GM12878 (cell line): ENCODE data around the gene MEIS2. TPM values are rescaled to one million over a fixed set of nuclear protein-coding genes. Genes with fewer than 3 reads are reported as not detected.

Experiments
- ATAC-seq: fragments of 200-7000 bp; cut with Tn5 transposase; 3 replicates; pipeline ENCODE4 v1.9.1; 2020; ENCODE audit warnings: mild to moderate bottlenecking, moderate library complexity
- BruUV-seq: library from RNA; stranded (reverse); fragments of 400-500 nt; replicated peaks from 2 replicates; lab custom pipeline; 2021; lab: Mats Ljungman, UMichigan
- CTCF ChIA-PET: fragments of 300-600 bp; sonication (Branson Sonifier 250); formaldehyde crosslinking; extraction: SDS; loops from one replicate; lab custom pipeline; 2021; ENCODE audit warnings: inconsistent platforms; lab: Yijun Ruan, JAX
- POLR2A ChIA-PET: fragments of 350-600 bp; formaldehyde crosslinking; extraction: SDS; loops from one replicate; lab custom pipeline; 2021; ENCODE audit warnings: inconsistent platforms; lab: Charles Lee
- RAD21 ChIA-PET: fragments of 300-600 bp; sonication (Branson Sonifier 250); formaldehyde crosslinking; loops from one replicate; lab custom pipeline; 2023; ENCODE audit warnings: antibody characterized with exemption; ENCODE audit not compliant: unreplicated experiment; lab: Charles Lee
- SMC1A ChIA-PET: fragments of 300-600 bp; sonication (Branson Sonifier 250); formaldehyde crosslinking; loops from one replicate; lab custom pipeline; 2023; ENCODE audit not compliant: unreplicated experiment, uncharacterized antibody; lab: Charles Lee
- DNase-seq: peaks from one replicate; pipeline ENCODE4 v3.0.0-alpha.2; 2011; ENCODE audit warnings: low read depth, low spot score
- FAIRE-seq: peaks from 3 replicates; lab custom pipeline; 2011; peaks lifted over from hg19 to GRCh38; lab: Jason Lieb, UNC
- H2AFZ ChIP-seq: 2 replicates; pipeline ENCODE4 v1.6.0; 2011; ENCODE audit warnings: low read depth, low read length, control low read depth; ENCODE audit not compliant: control insufficient read depth
- H3K27ac ChIP-seq: 2 replicates; pipeline ENCODE4 v1.5.1; 2011; ENCODE audit warnings: control low read depth; ENCODE audit not compliant: control insufficient read depth, insufficient read depth
- H3K27me3 ChIP-seq, 2 experiments: replicated peaks in 1 of 2; 2 replicates each; pipeline versions ENCODE4 v1.6.0 to v1.6.1; 2011; ENCODE audit warnings: low read length in 1 of 2; ENCODE audit not compliant: control insufficient read depth in 2 of 2, insufficient read depth in 2 of 2
- H3K36me3 ChIP-seq, 2 experiments: 2 replicates each; pipeline ENCODE4 v1.5.1; 2011; ENCODE audit warnings: low read length in 1 of 2; ENCODE audit not compliant: control insufficient read depth in 2 of 2, insufficient read depth in 2 of 2
- H3K4me1 ChIP-seq: 2 replicates; pipeline ENCODE4 v1.6.1; 2011; ENCODE audit warnings: mild to moderate bottlenecking, low read length, moderate library complexity, mixed read lengths; ENCODE audit not compliant: control insufficient read depth, insufficient read depth
- H3K4me2 ChIP-seq: 2 replicates; pipeline ENCODE4 v1.6.0; 2011; ENCODE audit warnings: control low read depth; ENCODE audit not compliant: control insufficient read depth, insufficient read depth
- H3K4me3 ChIP-seq: fragments of 200-600 bp; sonication (generic); 2 replicates; pipeline ENCODE4 v1.5.1; 2016
- H3K79me2 ChIP-seq: 2 replicates; pipeline ENCODE4 v1.6.0; 2011; ENCODE audit warnings: low read length; ENCODE audit not compliant: control insufficient read depth, insufficient read depth
- H3K9ac ChIP-seq: 2 replicates; pipeline ENCODE4 v1.8.0; 2011; ENCODE audit warnings: low read length, control low read depth, mixed read lengths; ENCODE audit not compliant: control insufficient read depth, insufficient read depth
- H3K9me3 ChIP-seq: replicated peaks from 3 replicates; pipeline ENCODE4 v1.5.1; 2011; ENCODE audit warnings: mild to moderate bottlenecking, low read length; ENCODE audit not compliant: control insufficient read depth, insufficient read depth
- H4K20me1 ChIP-seq: 2 replicates; pipeline ENCODE4 v1.6.0; 2011; ENCODE audit not compliant: control insufficient read depth, insufficient read depth
- CEBPB ChIP-seq, 2 experiments: fragments of 150-350 bp in 1 of 2; IDR thresholded peaks; 2 replicates each; pipeline ENCODE4 v1.6.1; 2012 to 2014; ENCODE audit warnings: low read depth in 2 of 2, low read length in 2 of 2, borderline replicate concordance in 1 of 2, inconsistent platforms in 1 of 2
- CREM ChIP-seq: IDR thresholded peaks from 2 replicates; pipeline ENCODE4 v1.6.1; 2014; ENCODE audit warnings: antibody characterized with exemption, low read depth
- ETV6 ChIP-seq, 2 experiments: fragments of 450-650 bp in 1 of 2; IDR thresholded peaks in 1 of 2; conservative IDR thresholded peaks in 1 of 2; 2 replicates each; pipeline ENCODE4 v1.6.1; 2014; ENCODE audit warnings: antibody characterized with exemption in 1 of 2, borderline replicate concordance in 1 of 2, low read depth in 1 of 2, mild to moderate bottlenecking in 1 of 2, moderate library complexity in 1 of 2
- HDGF ChIP-seq: fragments of 450-650 bp; IDR thresholded peaks from 2 replicates; pipeline ENCODE4 v1.6.1; 2016; ENCODE audit warnings: antibody characterized with exemption
- IKZF1 ChIP-seq: fragments of 450-650 bp; conservative IDR thresholded peaks from 2 replicates; pipeline ENCODE4 v1.6.1; 2017; ENCODE audit warnings: antibody characterized with exemption, mild to moderate bottlenecking
- IRF4 ChIP-seq: IDR thresholded peaks from 2 replicates; pipeline ENCODE4 v1.6.1; 2011; ENCODE audit warnings: low read depth, low read length
- MLLT1 ChIP-seq: fragments of 450-650 bp; IDR thresholded peaks from 2 replicates; pipeline ENCODE4 v1.6.1; 2016; ENCODE audit warnings: mild to moderate bottlenecking
- POLR2AphosphoS2 ChIP-seq: IDR thresholded peaks from 2 replicates; pipeline ENCODE4 v1.6.1; 2011; ENCODE audit warnings: low read depth, mild to moderate bottlenecking, low read length, improper control_type of control experiment, moderate library complexity
- WGBS: methylation state at CpG from one replicate; pipeline ENCODE4 v1.1.6; 2016; ENCODE audit warnings: low lambda C conversion rate; ENCODE audit not compliant: insufficient replicate concordance, insufficient coverage; ENCODE audit errors: missing lambda C conversion rate; 5-methylcytosine and 5-hydroxymethylcytosine counted together
- in situ Hi-C: fragments of 300-500 bp; cut with MboI; formaldehyde crosslinking; loops from 9 replicates; pipeline ENCODE4 v1.14.3; 2018; ENCODE audit warnings: mixed read lengths
- intact Hi-C: fragments of 100-400 bp; cut with micrococcal nuclease; formaldehyde crosslinking; loops from one replicate; pipeline ENCODE4 v1.14.2; 2022; ENCODE audit not compliant: unreplicated experiment
- polyA plus RNA-seq, 11 experiments: library from polyadenylated mRNA; depleted of rRNA in 4 of 11; unstranded in 6 of 11; stranded (reverse) in 5 of 11; fragments of >200 nt; fragmentation: Nextera tagmentation in 4 of 11; fragmentation: Illumina TruSeq in 1 of 11; extraction: Ambion mirVana in 4 of 11; extraction: Trizol in 1 of 11; gene quantifications; 1 replicate in 1 of 11; 2 replicates in 10 of 11; pipeline versions ENCODE4 v1.2.1 to v1.2.3, GENCODE V29; 2011 to 2016; ENCODE audit warnings: inconsistent platforms in 2 of 11, missing spikeins in 2 of 11, low read depth in 1 of 11
- total RNA-seq, 4 experiments: library from RNA; depleted of rRNA in 3 of 4; stranded (reverse); fragments of >200 nt in 3 of 4; fragmentation: Illumina TruSeq in 1 of 4; extraction: Trizol in 1 of 4; gene quantifications; 2 replicates each; pipeline versions ENCODE4 v1.2.1 to v1.2.3, GENCODE V29; 2013 to 2021

The MEIS2 gene
- total and polyA plus RNA-seq, 10 of the 15 experiments (the other 5 are each of a cell fraction or from before 2014, with no cell fraction given) = 9.2 to 54.0 (median 20.4) TPM

GRCh38 chr15:37059086-37059485 is 41.3 kb downstream of the MEIS2 start (continued):
- TF ChIP-seq CEBPB (IDR thresholded peaks at IDR 0.05; ENCODE audit: borderline replicate concordance in 1 of 2, low read depth in 2 of 2, low read length in 2 of 2) = no peak
- TF ChIP-seq IKZF1 = no peak
- no peak for TF ChIP-seq MLLT1

- BruUV-seq = no TSS peak
- SMC1A ChIA-PET = interaction anchor here (1.2 to 1.7 kb wide), 2 partner anchors 12 to 36 kb away, joined by 3 to 4 read pairs; no protein-coding TSS in a partner anchor
- no peak for ATAC-seq
- H3K27me3 ChIP-seq = no peaks in the 10 kb centered on the region
- H3K79me2 ChIP-seq = no peaks in the 10 kb centered on the region
- TF ChIP-seq IRF4 (no peak), ETV6 (conservative IDR thresholded peaks at IDR 0.05 in 1 of 2, IDR thresholded peaks at IDR 0.05 in 1 of 2; ENCODE audit: borderline replicate concordance in 1 of 2, low read depth in 1 of 2) (no peak), POLR2AphosphoS2 (no peak), HDGF (no peak), CREM (no peak)
- TF ChIP-seq, all 136 proteins: peak for 0
- ChIA-PET RAD21 (interaction anchor here (0.5 kb wide), 1 partner anchor 20 kb away, joined by 3 read pairs; no protein-coding TSS in a partner anchor), POLR2A (interaction anchor here (1.7 kb wide), 1 partner anchor 19 kb away, joined by 3 read pairs; no protein-coding TSS in a partner anchor), CTCF (interaction anchor here (2.5 kb wide), 1 partner anchor 10 kb away, joined by 7 read pairs; no protein-coding TSS in a partner anchor)
- 60% methylated on average over 6 of the region's 6 CpGs for WGBS
- Histone ChIP-seq H3K9ac (no peak overlapping the region), H4K20me1 (no peaks in the 10 kb centered on the region), H3K4me3 (no peak overlapping the region), H3K27ac (no peak overlapping the region), H3K36me3 (no peaks in the 10 kb centered on the region; a peak in 1 of 4 replicates), H3K4me2 (no peak overlapping the region), H3K9me3 (no peaks in the 10 kb centered on the region), H3K4me1 (no peaks in the 10 kb centered on the region), H2AFZ (no peak overlapping the region)
- FAIRE-seq = no peak
- intact Hi-C loops = loop anchor here (10.0 kb wide), 1 partner anchor 64 kb away; no protein-coding TSS in a partner anchor
- no peak for DNase-seq
- in situ Hi-C loops = no loop called here
These were observed 41.9 kb downstream of the MEIS2 start for GRCh38 chr15:37058316-37058985.
